Glomerular endothelial cell (primary cell): ENCODE data around the gene MMP15. TPM values are rescaled to one million over a fixed set of nuclear protein-coding genes. Genes with fewer than 3 reads are reported as not detected.

Source experiments
- DNase-seq: peaks from one replicate; pipeline ENCODE4 v3.0.0-alpha.2; 2011; ENCODE audit warnings: low read depth, low spot score; ENCODE audit errors: extremely low read depth
- total RNA-seq: library from RNA; depleted of rRNA; stranded (reverse); fragments of >200 nt; gene quantifications from 2 replicates; pipeline ENCODE4 v1.2.3, GENCODE V29; 2015

Gene MMP15
- total RNA-seq, 1 donor from 2014 or later: 60.8 TPM

DNA sequence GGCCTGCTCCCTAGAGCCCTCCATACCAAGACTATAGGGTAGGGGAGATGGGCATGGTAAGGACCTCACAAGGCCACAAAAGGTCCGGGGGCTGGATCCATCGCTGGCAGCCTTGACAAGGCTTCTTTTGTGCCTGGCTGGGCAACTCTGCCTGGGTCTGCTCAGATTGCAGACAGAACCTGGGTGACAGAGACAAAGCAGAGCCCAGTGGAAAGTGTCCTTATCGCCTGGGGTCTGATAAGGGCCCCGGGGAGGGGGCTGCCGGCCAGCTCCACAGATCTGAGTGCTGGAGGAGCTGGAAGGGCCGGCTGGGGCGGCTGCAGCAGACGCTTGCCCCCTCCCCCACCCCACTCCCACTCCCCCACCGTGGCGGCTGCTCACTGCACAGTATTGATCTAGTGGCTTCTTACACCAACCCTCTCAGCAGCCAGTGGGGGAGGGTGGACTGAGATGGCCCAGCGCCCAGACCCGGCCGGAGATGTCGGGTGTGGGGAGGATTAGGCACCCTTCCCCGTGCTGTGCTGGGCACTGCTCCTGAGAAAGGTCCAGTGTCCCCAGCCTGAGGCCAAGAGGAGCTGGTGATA, 7.2 kb downstream of the MMP15 start:
- no peak for DNase-seq

DNA sequence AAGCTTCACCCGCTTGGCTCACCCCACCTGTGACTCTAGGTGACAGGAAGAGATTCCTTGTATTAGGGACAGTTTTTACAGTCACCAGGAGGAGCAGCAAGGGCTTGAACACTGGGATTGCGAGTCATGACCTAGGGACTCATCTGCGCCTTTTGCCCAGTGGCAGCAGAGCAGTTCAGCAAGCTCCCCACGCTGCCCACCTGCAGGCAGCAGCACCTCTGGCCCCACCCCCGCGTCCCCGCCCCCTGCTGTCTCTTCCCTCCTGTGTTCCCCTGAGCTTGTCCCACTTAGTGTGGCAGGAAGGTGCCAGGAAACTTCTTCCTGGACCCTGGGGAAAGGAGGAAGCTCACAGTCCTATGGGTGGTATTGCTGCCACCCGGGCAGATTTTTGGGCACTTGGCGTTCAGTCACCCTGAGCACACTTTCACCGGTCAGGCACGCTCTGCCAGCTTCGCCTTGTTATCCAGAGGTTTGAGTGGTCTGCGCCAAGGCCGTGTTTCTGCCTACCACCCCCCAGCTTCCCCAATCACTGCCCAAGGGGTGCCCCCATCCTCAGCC, 8.7 kb downstream of the MMP15 start:
- no peak for DNase-seq

DNA sequence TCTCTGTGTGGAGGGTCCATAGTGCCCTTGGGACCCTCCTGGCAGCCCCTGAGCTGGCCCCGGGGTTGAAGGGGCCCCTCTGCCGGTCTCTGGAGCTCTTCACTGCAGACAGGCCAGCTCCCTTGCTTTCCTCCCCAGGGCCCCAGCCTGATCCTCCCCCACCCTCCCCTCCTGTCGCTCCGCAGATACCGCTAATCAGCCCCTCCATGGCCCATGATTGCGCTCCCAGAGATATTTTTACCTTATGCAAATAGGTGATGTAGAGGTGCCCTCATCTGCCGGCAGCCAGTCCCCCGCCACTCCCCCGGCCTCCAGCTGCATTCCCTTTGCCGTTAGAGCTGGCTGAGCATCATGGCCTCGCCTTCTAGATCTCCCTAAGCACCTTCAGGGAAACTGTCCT, 9.2 kb downstream of the MMP15 start:
- no peak for DNase-seq

- no peak for DNase-seq
Measured at GRCh38 chr16:58035356-58036170, 10.0 kb downstream of the MMP15 start.

DNA sequence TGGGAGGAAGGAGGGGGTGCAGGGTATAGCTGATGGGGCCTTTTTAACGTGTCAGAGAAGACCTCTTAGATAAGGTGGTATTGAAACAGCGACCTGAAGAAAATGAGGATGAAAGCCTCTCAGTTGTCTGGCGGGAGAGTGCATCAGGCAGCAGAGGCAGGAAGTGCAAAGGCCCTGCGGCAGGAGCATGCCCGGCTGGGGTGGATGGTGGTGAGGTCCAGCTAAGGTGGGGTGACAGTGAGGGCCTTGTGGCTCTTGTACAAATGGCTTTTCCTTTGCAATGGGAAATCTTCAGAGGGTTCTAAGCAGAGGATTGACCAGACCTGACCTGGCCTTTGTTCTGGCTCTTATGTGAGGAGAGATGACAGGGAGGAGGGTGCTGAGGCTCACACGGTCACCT, 11.4 kb downstream of the MMP15 start:
- no peak for DNase-seq

GRCh38 chr16:58037365-58038057, 12.0 kb downstream of the MMP15 start:
- DNase-seq: no peak

GRCh38 chr16:58038219-58038641, 12.7 kb downstream of the MMP15 start:
- no peak for DNase-seq

- no peak for DNase-seq
Measured at GRCh38 chr16:58039829-58040495, 14.4 kb downstream of the MMP15 start.

GRCh38 chr16:58040496-58040846, 14.9 kb downstream of the MMP15 start:
- DNase-seq: no peak

- DNase-seq: no peak
Measured at GRCh38 chr16:58040945-58041627, 15.5 kb downstream of the MMP15 start.

DNA sequence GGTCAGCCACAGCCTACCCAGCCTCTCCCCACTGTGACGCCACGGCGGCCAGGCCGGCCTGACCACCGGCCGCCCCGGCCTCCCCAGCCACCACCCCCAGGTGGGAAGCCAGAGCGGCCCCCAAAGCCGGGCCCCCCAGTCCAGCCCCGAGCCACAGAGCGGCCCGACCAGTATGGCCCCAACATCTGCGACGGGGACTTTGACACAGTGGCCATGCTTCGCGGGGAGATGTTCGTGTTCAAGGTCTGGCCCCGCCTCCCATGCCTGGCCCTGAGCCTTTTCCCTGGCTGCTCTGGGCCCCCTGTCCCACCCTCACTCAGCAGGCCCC, 16.0 kb downstream of the MMP15 start:
- DNase-seq: no peak

DNA sequence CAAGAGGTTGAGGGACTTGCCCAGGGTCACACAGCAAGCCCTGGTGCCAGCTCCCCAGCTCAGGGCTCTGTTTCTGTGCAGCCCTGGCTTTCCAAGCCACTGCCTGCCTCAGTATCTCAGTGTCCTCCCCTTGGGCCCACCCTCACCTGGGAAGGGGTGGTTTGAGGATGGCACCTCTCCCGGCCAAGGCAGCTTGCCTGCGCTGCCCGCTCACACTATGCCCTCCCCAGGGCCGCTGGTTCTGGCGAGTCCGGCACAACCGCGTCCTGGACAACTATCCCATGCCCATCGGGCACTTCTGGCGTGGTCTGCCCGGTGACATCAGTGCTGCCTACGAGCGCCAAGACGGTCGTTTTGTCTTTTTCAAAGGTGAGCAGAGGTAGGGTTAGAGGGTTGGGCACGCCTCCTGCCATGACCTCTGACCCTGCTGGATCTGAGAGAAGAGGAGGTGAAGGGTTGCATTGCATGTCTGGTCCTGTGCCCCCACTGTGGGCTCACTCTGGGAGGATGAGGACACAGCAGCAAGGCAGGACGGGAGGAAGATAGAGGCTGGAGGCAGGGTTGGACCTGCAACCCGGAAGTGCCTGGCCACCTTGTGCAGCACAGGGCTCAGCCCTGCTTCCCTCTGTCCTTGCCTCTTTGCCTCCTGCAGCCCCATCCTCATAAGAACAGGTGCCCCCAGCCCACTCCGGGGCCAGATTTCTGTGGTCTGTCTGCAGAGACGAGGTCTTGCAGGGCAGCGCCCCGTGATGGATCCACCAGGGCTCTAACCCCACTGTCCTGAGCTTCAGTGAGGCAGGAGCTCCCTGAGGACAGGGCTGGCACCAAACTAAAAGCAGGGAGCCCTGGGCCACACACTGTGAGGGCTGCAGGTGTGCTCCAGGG, 16.7 kb downstream of the MMP15 start:
- DNase-seq: no peak

GRCh38 chr16:58042886-58043515, 17.4 kb downstream of the MMP15 start:
- no peak for DNase-seq

- DNase-seq: no peak
Measured at GRCh38 chr16:58043571-58044155, 18.1 kb downstream of the MMP15 start.

- DNase-seq: no peak
Measured at GRCh38 chr16:58044266-58045019, 18.9 kb downstream of the MMP15 start.

DNA sequence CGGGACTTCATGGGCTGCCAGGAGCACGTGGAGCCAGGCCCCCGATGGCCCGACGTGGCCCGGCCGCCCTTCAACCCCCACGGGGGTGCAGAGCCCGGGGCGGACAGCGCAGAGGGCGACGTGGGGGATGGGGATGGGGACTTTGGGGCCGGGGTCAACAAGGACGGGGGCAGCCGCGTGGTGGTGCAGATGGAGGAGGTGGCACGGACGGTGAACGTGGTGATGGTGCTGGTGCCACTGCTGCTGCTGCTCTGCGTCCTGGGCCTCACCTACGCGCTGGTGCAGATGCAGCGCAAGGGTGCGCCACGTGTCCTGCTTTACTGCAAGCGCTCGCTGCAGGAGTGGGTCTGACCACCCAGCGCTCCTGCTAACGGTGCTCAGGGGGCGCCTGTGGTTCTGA, 19.5 kb downstream of the MMP15 start:
- DNase-seq: no peak

- no peak for DNase-seq
Measured at GRCh38 chr16:58046054-58046881, 20.7 kb downstream of the MMP15 start.
